ENCODE data around the gene LDB2.

DNA sequence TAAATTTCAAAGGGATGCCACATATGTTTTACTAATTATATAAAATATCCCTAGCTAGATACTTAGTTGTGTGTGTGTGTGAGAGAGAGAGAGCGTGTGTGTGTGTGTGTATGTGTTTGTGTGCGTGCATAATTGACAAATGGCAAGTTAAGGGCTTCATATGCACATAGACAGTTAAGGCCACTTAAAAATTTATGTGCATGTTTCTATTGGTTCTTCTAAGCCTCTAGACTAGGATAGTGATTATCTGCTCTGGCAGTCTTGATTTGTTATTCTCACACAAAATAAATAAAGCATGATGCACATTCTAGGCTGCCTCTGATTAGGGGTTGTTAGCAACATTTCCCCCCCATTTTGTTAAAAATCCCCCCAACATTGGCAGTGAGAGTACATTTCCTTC is 393.2 kb downstream of the LDB2 start:
- TF ChIP-seq CTCF (conservative IDR thresholded peaks at IDR 0.05 in 1 of 2, IDR thresholded peaks at IDR 0.05 in 1 of 2; ENCODE audit: extremely low read depth in 1 of 2, insufficient read depth in 1 of 2, low read depth in 1 of 2, low read length in 2 of 2) = no peak
- no peak for TF ChIP-seq EZH2 (IDR thresholded peaks at IDR 0.05; ENCODE audit: borderline replicate concordance, low read length)
